Activated CD4-positive, alpha-beta T cell treated with anti-CD3 and anti-CD28 coated beads for 36 hours (primary cell): ENCODE data around the gene MYL9. TPM values are rescaled to one million over a fixed set of nuclear protein-coding genes. Genes with fewer than 3 reads are reported as not detected.

Source experiments
- ATAC-seq: fragments of 200-7000 bp; cut with Tn5 transposase; one replicate; pipeline ENCODE4 v1.10.0; 2021; ENCODE audit warnings: mild to moderate bottlenecking, moderate library complexity
- CTCF ChIA-PET: fragments of 350-600 bp; sonication (Branson Sonifier 250); formaldehyde crosslinking; loops from one replicate; lab custom pipeline; 2021; ENCODE audit warnings: antibody characterized with exemption; lab: Charles Lee
- POLR2A ChIA-PET: fragments of 350-600 bp; sonication (Branson Sonifier 250); formaldehyde crosslinking; loops from one replicate; lab custom pipeline; 2021; ENCODE audit warnings: antibody characterized with exemption, inconsistent platforms; lab: Charles Lee
- DNase-seq: peaks from one replicate; pipeline ENCODE4 v3.0.0-alpha.2; 2020
- H3K27ac Mint-ChIP-seq: one replicate; pipeline ENCODE4 v1.8.0; 2021; ENCODE audit warnings: mixed read lengths
- H3K27me3 Mint-ChIP-seq: one replicate; pipeline ENCODE4 v1.8.0; 2021; ENCODE audit warnings: mixed read lengths
- H3K36me3 Mint-ChIP-seq: one replicate; pipeline ENCODE4 v1.8.0; 2021; ENCODE audit warnings: low read depth, mixed read lengths
- H3K4me1 Mint-ChIP-seq: one replicate; pipeline ENCODE4 v1.8.0; 2021; ENCODE audit warnings: mixed read lengths
- H3K4me3 Mint-ChIP-seq: one replicate; pipeline ENCODE4 v1.8.0; 2021; ENCODE audit warnings: mild to moderate bottlenecking, moderate library complexity, mixed read lengths
- H3K9me3 Mint-ChIP-seq: one replicate; pipeline ENCODE4 v1.8.0; 2021; ENCODE audit warnings: low read depth, mixed read lengths
- intact Hi-C, 2 experiments: fragments of 100-400 bp; cut with DNase I in 1 of 2; cut with micrococcal nuclease in 1 of 2; formaldehyde crosslinking; loops; one replicate each; pipeline versions ENCODE4 v1.14.2 to v1.15.1; 2022 to 2024; cut with DNase I, micrococcal nuclease
- total RNA-seq, 2 experiments: library from RNA; stranded (reverse); gene quantifications; one replicate each; pipeline ENCODE4 v1.2.3, GENCODE V29; 2021

The MYL9 gene
- total RNA-seq, 2 experiments from 2014 or later: 0.60 to 0.66 TPM

- H3K27me3 Mint-ChIP-seq: no peaks in the 10 kb centered on the region
- DNase-seq (no peak), ATAC-seq (no peak)
- POLR2A ChIA-PET: no interaction called here
- H3K4me1 Mint-ChIP-seq: no peaks in the 10 kb centered on the region
- peak overlapping the region; percentile 37 for H3K27ac Mint-ChIP-seq
- H3K36me3 Mint-ChIP-seq: peaks cover 11% of the 10 kb centered on the region
- H3K9me3 Mint-ChIP-seq: no peaks in the 10 kb centered on the region
- intact Hi-C loops: no loop called here
- CTCF ChIA-PET: interaction anchor here (1.2 to 1.3 kb wide), 2 partner anchors 10 to 61 kb away, joined by 4 to 5 read pairs; no protein-coding TSS in a partner anchor
- H3K4me3 Mint-ChIP-seq: no peak overlapping the region
Observed at GRCh38 chr20:36527331-36528125, 13.8 kb upstream of the MYL9 start.

DNA sequence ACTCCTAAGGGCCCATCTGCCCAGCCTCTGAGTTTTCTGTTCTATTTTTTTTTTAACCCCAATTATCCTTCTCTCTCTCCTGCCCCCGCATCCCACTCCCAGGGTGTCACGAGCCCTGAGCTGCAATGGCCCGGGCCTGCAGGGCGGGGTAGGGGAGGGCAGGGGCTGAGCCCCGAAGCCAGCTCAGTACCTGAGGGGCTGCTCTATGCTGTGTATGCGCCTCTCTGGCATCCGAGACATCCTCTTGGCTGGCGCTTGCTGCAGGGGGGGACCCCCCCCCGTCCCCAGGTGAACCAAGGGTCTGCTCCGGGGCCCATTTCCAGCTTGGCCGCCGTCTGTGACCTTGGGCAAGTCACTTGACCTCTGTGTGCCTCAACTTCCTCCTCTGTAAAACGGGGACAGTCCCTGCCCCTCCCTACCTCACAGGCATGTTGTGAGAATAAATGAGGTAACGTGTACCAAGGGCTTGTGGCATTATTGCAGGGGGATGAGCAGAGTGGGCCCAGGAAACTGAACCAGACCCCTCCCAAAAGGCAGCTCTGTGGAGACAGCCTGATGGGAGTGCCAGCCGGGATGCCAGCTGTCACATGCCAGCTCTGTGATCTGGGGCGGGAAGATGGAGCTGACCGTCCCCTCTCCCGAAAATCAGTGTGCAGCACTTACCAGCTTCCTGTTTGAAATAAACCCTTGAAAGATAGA is 13.0 kb upstream of the MYL9 start:
- Mint-ChIP-seq H3K9me3 (no peaks in the 10 kb centered on the region), H3K4me1 (no peaks in the 10 kb centered on the region), H3K27ac (no peak overlapping the region), H3K27me3 (no peaks in the 10 kb centered on the region), H3K4me3 (no peak overlapping the region), H3K36me3 (peaks cover 11% of the 10 kb centered on the region)
- DNase-seq (no peak), ATAC-seq (no peak)
- POLR2A ChIA-PET: no interaction called here
- intact Hi-C loops: no loop called here
- CTCF ChIA-PET: no interaction called here

- ATAC-seq (no peak), DNase-seq (no peak)
- intact Hi-C loops: no loop called here
- ChIA-PET POLR2A (no interaction called here), CTCF (no interaction called here)
- Mint-ChIP-seq H3K4me3 (no peak overlapping the region), H3K27me3 (no peaks in the 10 kb centered on the region), H3K27ac (no peak overlapping the region), H3K4me1 (no peaks in the 10 kb centered on the region), H3K9me3 (no peaks in the 10 kb centered on the region), H3K36me3 (peaks cover 11% of the 10 kb centered on the region)
Observed at GRCh38 chr20:36528875-36529417, 12.4 kb upstream of the MYL9 start.

DNA sequence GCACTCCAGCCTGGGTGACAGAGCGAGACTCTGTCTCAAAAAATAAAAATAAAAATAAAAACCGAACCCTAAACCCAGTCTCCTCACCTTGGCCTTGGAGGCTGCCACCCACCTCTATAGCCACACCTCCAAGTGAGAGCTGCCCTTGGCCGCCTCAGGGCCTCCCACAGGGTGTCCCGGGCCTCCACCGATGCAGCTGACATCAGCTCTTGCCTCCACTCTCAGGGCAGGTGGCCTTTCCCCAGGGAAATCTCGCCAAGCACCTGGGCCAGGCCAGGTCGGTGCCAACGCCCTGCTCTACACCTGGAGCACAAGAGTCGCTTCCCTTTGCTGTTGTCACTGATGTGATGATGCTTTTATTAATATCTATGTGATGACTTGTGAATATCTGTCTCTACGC is 8.9 kb upstream of the MYL9 start:
- ATAC-seq (no peak), DNase-seq (no peak)
- Mint-ChIP-seq H3K9me3 (no peaks in the 10 kb centered on the region), H3K27me3 (no peaks in the 10 kb centered on the region), H3K27ac (no peak overlapping the region), H3K4me3 (no peak overlapping the region), H3K36me3 (peaks cover 3% of the 10 kb centered on the region), H3K4me1 (no peaks in the 10 kb centered on the region)
- ChIA-PET CTCF (no interaction called here), POLR2A (no interaction called here)
- intact Hi-C loops: no loop called here

GRCh38 chr20:36532822-36533221 is 8.5 kb upstream of the MYL9 start:
- H3K27ac Mint-ChIP-seq: no peak overlapping the region
- no peak overlapping the region for H3K4me3 Mint-ChIP-seq
- no peak for ATAC-seq
- no peaks in the 10 kb centered on the region for H3K9me3 Mint-ChIP-seq
- POLR2A ChIA-PET: no interaction called here
- DNase-seq: no peak
- H3K27me3 Mint-ChIP-seq: no peaks in the 10 kb centered on the region
- intact Hi-C loops: no loop called here
- CTCF ChIA-PET: no interaction called here
- no peaks in the 10 kb centered on the region for H3K36me3 Mint-ChIP-seq
- no peaks in the 10 kb centered on the region for H3K4me1 Mint-ChIP-seq

- intact Hi-C loops: no loop called here
- ChIA-PET POLR2A (no interaction called here), CTCF (interaction anchor here (0.8 kb wide), 1 partner anchor 11 kb away, joined by 4 read pairs; no protein-coding TSS in a partner anchor)
- Mint-ChIP-seq H3K27ac (no peak overlapping the region), H3K9me3 (no peaks in the 10 kb centered on the region), H3K4me1 (no peaks in the 10 kb centered on the region), H3K4me3 (no peak overlapping the region), H3K27me3 (peaks cover 2% of the 10 kb centered on the region), H3K36me3 (no peaks in the 10 kb centered on the region)
- ATAC-seq: no peak
- no peak for DNase-seq
Observed at GRCh38 chr20:36538026-36538722, 3.1 kb upstream of the MYL9 start.

DNA sequence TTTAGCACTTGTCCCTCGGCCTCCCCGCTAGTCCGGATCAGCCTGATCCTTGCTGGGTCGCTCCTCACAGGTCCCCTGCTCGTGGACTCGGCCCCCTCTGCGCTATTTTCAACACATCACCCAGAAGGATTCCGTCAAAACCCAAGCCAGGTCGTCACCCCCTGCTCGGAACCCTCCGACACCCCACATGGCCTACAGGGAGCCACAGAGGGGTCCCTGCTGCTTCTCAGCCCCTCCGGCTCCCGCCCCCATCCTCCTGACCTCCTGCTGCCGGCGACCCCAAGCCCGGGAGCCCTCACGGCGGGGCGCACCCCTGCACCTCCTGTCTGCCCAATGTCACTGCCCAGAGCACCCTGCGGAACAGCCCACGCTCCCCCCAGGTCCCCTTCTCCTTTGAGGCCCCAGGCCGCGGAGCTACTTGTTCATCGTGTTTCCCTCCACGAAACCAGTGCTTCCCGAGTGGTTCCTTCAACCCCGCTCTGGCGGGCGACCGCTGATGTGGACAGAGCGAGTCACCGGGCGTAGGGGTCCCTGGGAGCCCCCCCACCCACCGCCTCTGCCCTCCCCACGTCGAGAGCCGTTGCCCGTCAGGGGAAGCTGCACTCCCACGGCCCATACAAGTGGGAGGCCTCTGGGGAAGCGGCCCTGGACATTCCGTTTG is 638 bp upstream of the MYL9 start:
- intact Hi-C loops: no loop called here
- CTCF ChIA-PET: interaction anchor here (0.8 kb wide), 1 partner anchor 34 kb away, joined by 3 read pairs; no protein-coding TSS in a partner anchor
- Mint-ChIP-seq H3K27ac (no peak overlapping the region), H3K4me3 (no peak overlapping the region), H3K9me3 (no peaks in the 10 kb centered on the region), H3K27me3 (peaks cover 2% of the 10 kb centered on the region), H3K36me3 (no peaks in the 10 kb centered on the region), H3K4me1 (no peaks in the 10 kb centered on the region)
- no peak for ATAC-seq
- POLR2A ChIA-PET: no interaction called here
- no peak for DNase-seq

- Mint-ChIP-seq H3K9me3 (no peaks in the 10 kb centered on the region), H3K4me1 (no peaks in the 10 kb centered on the region), H3K36me3 (no peaks in the 10 kb centered on the region), H3K4me3 (no peak overlapping the region), H3K27ac (no peak overlapping the region), H3K27me3 (peaks cover 2% of the 10 kb centered on the region)
- DNase-seq: no peak
- POLR2A ChIA-PET: no interaction called here
- no peak for ATAC-seq
- CTCF ChIA-PET: no interaction called here
- intact Hi-C loops: no loop called here
Observed at GRCh38 chr20:36541768-36542488, 609 bp downstream of the MYL9 start.

- POLR2A ChIA-PET: no interaction called here
- Mint-ChIP-seq H3K36me3 (no peaks in the 10 kb centered on the region), H3K4me1 (no peaks in the 10 kb centered on the region), H3K9me3 (no peaks in the 10 kb centered on the region), H3K27ac (no peak overlapping the region), H3K4me3 (no peak overlapping the region), H3K27me3 (peaks cover 2% of the 10 kb centered on the region)
- CTCF ChIA-PET: no interaction called here
- DNase-seq: no peak
- intact Hi-C loops: no loop called here
- no peak for ATAC-seq
Observed at GRCh38 chr20:36542516-36543183, 1.3 kb downstream of the MYL9 start.

- H3K4me1 Mint-ChIP-seq: no peaks in the 10 kb centered on the region
- DNase-seq: no peak
- ATAC-seq: no peak
Observed at GRCh38 chr20:36543184-36544133, 2.1 kb downstream of the MYL9 start.

More at GRCh38 chr20:36543184-36544133, 2.1 kb downstream of the MYL9 start:
- Mint-ChIP-seq H3K9me3 (no peaks in the 10 kb centered on the region), H3K4me3 (no peak overlapping the region), H3K27ac (no peak overlapping the region), H3K36me3 (no peaks in the 10 kb centered on the region), H3K27me3 (peaks cover 2% of the 10 kb centered on the region)
- intact Hi-C loops: no loop called here
- POLR2A ChIA-PET: no interaction called here
- CTCF ChIA-PET: no interaction called here
